ENCODE measurements around the gene TSPAN18. TPM values are rescaled to one million over a fixed set of nuclear protein-coding genes. Genes with fewer than 3 reads are reported as not detected.

Gene TSPAN18
- total RNA-seq, 1 donor from 2014 or later = 94.6 TPM

DNA sequence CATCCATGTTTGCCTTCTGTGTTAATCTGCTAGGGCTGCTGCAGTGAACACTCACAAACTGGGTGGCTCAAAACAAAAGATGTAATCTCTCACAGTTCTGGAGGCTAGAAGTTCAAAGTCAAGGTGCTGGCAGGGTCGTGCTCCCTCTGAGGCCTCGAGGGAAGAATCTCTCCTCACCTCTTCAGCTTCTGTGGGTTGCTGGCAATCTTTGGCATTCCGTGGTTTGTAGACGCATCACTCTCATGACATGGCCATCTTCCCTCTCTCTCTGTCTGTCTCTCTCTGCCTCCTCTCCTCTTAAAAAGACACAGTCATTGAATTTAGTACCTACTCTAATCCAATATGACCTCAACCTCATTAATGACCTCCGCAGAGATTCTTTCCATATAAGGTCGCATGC is 78.8 kb downstream of the TSPAN18 start:
- DNase-seq = no peak
- intact Hi-C loops (cut with micrococcal nuclease) = no loop called here
- no peak for ATAC-seq

DNA sequence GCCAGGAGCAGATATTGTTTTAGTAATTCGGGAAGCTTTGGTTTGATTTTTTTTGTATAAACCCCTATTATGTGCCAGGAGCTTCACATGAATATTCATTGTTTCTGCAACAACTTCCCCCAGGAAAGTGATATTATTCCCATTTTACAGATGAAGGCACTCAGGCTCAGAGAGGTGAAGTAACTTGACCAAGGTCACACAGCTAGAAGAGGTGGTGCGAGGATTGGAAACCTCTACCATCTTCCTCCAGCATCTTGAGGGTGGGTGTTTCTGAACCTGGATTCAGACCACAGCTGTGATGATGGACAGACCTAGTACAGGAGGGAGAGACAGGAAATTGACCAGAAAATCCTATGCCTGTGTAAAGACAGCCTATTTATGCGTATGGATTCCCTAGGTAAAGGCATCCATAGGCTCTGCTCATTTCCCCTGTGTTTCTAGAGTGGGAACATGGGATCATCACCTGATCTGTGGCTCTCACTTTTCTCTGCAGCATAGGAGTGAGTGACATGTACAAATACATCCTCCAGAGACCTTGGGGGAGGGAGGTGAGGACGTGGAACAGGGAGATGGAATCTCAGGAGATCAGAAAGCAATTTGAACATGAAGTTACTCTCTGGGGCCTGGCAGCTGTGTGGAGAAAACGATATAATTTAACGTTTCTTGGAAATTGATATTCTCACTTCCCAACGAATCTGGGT is 81.4 kb downstream of the TSPAN18 start:
- no peak for DNase-seq
- ATAC-seq = no peak
- intact Hi-C loops (cut with micrococcal nuclease) = no loop called here

DNA sequence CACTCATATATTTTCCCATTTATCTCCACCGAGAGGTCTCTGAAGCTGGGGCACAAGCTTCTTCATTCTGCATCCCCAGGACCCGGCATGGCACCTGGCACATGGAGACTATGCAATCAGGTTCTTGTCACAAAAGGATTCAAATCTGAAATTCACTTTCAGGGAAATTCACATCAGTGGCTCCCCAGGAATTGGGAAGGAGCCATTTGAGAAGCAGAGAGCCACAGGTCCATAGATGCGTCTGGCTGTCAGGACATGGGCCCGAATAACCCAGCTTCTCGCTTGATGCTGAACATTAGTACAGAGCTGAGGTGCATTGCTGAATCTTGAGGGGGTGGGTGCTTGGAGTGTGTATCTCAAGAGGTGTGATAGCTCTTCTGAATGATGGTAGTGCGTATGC is 82.5 kb downstream of the TSPAN18 start:
- no peak for DNase-seq
- intact Hi-C loops (cut with micrococcal nuclease) = no loop called here
- ATAC-seq = no peak

DNA sequence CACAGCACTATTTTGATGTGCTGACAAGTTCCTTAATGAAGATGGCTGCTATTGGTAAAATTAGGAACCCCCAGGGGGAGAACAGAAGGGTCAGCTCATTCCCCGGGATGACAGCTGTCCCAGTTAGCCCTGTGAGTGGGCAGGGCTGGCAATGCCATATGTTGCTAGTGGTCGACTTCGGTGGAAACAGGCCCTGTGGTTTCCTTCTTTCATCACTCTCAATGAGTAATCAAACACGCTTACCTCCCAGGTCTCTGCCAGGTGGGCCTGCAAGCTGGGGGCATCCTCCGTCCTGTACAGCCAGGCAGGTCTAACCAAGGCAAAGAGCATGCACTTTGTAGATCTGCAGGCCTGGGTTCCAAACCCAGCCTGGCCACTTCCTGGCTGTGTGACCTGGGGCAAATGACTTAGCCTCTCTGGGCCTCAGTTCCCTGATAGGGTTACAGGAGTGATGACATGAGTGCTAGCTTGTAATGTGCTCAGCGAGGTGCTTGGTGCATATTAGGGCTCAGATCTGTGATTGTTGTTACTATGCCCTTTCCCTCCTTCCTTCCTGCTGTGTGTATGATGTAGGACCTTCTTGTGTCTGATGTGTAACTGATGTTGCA is 85.2 kb downstream of the TSPAN18 start:
- ATAC-seq = no peak
- intact Hi-C loops (cut with micrococcal nuclease) = no loop called here
- no peak for DNase-seq

DNA sequence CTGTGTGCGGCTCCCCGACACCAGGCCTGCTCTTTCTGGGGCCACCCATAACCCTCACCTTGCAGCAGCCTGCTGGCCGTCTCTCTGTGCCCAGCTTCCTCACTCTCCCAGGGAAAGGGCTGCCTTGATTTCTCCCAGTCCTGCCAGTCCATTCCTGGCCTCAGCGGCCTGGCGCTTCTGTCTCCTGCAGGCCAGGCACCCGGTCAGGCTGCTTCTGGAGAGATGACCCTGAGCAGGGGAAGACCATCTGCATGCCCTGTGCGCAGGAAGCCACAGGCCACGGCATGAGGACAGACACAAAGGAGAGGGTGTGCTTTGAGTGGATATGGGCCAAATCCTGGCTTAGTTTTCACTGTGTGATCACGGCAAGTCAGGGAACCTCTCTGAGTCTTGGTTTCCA is 86.2 kb downstream of the TSPAN18 start:
- ATAC-seq = peak; percentile 45
- DNase-seq = no peak
- intact Hi-C loops (cut with micrococcal nuclease) = no loop called here

DNA sequence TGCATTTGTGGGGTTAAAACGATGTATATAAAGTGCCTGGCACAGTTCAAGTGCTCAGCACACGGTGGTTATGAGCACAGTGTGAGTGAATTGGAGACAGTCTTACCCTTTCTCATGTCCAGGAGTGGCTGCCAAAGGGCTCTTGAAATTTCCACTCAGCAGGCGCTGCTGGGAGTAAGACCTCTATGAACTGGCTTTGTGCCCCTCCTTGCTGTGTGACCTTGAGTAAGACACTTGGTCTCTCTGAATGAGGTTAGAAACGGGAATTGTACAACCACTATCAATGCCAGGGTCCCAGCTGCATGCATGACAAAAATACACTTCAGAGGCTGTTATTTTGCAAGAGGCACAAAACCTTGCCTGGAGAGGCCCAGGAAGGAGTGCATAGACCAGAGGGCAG is 86.6 kb downstream of the TSPAN18 start:
- ATAC-seq = peak; percentile 88
- intact Hi-C loops (cut with micrococcal nuclease) = no loop called here
- DNase-seq = peak; percentile 61

DNA sequence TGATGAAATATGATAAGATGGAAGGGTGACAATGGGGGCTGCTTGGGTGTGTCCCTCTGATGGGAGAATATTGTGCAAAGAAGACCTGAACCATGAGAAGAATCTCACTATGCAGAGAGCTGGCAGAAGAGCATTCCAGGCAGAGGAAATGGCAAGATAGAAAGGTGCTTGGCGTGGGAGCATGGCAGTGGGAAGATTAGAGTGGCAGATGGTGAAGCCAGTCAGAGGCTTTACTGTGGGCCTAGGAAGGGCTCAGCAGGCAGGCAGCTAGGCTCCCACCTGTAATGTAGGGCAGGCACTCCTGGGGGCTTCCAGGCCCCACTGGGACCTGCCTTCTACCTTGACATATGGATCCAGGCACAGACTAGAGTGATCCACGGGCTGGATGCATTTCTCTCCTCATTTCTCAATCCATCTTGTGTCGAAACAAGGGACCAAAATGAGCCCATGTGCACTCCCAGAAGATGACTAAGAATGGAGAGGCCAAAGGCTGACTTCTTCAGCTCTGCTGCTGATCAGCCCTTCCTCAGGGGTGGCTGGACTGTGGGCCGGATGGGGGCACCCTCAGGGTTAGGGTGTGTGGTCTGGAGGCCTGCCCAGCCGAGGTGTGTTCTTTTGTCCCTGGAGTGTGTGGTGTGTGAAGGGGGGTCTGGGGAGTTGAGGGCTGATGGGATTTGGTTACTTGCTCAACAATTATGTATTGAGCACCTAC is 88.3 kb downstream of the TSPAN18 start:
- intact Hi-C loops (cut with micrococcal nuclease) = no loop called here
- DNase-seq (no peak), ATAC-seq (peak; percentile 17)

DNA sequence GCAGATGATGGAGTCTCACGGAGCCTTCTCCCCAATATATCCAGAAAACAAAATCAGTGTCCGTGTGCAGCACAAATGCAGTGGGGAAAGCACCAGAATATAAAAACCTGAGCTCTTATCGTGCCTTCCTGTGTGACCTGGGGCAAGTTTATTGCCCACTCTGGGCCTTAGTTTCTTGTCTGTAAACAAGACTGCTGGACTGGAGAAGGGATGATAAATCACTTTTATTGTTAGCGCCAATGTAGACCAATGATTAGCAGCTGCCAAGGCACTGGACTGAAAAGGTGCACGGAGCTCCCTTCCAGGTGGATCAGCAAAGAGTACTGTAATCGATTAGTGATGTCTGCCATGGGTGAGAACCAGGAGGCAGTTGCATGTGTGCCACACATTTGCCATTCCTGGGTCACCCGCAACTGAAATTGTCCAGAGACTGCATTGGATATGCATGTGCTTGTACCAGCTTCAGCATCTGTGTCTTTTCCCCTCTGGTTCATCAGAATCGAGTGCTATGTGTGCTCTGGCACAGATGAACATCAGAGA is 89.2 kb downstream of the TSPAN18 start:
- intact Hi-C loops (cut with micrococcal nuclease) = no loop called here
- DNase-seq (no peak), ATAC-seq (no peak)

DNA sequence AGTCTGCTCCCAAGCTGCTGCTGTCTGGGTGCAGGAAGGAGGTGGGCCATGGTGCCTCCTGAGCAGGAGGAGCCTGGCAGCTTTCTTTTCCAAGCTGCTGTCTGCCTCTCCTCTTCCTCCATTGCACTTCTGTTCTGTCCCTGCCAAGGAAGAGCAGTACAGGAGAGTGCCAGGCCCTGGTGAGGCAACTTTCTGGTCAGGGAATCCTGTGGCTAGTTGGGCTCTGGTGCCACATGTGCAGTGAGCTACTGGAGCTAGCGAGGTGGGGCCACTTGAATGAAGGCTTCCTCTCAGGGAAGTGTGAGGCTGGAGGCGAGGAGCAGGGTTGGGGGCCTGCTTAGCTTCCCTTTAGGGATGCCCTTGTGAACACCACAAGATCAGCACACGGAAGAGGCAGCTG is 90.0 kb downstream of the TSPAN18 start:
- intact Hi-C loops (cut with micrococcal nuclease) = no loop called here
- no peak for DNase-seq
- ATAC-seq = no peak

DNA sequence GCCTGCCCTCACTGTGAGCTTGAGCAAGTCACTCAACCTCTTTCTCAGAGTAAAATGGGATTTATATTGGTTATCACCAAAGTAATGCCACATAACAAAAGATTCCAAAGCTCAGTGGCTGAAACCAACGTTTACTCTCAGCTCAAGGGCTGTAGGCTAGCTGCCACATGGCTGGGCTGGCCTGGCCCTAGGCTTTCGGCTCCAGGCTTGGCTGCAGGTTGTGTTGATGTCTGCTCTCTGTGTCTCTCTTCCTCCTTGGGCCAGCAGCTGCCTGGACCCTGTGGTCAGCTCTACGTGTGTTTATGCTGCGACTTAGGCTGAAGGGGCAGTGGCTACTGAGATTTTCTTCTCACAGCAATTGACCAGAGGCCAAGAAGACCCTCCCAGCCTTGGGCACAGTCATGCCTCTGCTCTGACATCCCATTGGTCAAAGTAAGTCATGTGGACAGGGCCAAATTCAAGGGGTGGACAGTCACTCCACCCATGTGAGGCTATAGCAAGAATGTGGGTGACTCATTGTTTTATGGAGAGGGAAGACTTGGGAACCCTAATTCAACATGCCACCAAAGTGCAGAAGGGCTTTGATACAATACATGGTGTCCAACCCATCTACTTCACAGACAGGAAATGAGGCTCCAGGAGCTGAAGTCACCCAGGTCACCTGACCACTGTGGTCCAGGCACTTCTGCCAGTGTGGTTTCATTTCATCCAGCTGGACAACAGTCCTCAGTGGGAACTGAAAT is 90.6 kb downstream of the TSPAN18 start:
- ATAC-seq (no peak), DNase-seq (no peak)
- intact Hi-C loops (cut with micrococcal nuclease) = no loop called here

DNA sequence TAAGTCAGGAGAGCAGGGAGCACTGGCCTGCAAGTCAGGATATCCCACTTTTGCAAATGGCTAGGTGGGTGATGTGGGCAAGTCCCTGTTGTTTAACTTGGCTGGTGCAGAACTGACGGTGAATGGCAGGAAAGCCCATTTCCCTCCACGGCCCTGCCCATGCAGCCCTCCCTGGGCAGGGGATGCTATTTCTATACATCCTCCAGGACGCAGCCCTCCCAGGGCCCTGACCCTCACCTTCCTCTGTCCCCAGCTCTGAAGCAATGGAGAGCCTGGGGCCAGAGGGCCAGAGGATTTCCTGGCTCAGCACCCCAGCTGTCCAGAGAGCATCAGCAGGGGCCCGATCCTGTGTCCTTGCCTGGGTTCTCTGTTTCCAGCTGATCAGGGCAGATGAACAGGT is 91.3 kb downstream of the TSPAN18 start:
- DNase-seq = peak; percentile 44
- peak; percentile 4 for ATAC-seq
- intact Hi-C loops (cut with micrococcal nuclease) = no loop called here

DNA sequence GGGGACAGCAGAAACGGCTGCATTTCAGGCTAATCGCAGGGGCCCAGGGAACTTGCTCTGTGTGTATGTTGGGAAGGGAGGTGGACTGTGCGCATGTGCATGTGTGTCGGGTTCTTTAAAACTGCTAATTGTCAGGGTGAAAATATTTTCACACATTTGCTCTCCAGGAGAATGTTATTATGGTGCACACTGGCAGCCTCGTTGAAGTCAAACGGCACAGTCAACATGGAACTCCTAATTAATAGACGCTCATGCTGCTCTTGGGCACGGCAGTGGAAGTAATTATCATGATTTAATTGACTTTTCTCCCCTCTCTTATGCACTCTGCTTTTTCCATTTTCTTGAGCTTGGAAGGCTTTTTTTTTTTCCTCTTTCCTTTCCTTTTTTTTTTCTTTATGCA is 92.6 kb downstream of the TSPAN18 start:
- intact Hi-C loops (cut with micrococcal nuclease) = no loop called here
- ATAC-seq = no peak
- no peak for DNase-seq

DNA sequence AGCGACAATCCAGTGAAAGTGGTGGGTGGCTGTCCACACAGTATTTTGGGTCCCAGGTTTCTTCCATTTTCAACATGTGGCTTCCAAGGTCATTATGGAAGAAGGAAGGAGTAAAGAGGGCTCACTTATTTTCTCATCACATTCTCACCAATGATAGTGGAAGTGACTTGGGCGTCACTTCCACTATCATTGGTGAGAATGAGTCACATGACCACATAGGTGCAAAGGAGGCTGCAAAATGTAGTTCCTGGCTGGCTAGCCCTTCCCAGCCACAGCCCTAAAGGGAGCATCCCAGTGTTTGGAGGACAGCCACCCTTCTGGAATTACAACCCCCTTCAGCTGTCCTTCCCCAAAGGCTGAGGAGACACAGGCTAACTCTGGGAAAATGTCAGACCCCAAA is 95.6 kb downstream of the TSPAN18 start:
- DNase-seq = no peak
- intact Hi-C loops (cut with micrococcal nuclease) = no loop called here
- ATAC-seq = no peak

DNA sequence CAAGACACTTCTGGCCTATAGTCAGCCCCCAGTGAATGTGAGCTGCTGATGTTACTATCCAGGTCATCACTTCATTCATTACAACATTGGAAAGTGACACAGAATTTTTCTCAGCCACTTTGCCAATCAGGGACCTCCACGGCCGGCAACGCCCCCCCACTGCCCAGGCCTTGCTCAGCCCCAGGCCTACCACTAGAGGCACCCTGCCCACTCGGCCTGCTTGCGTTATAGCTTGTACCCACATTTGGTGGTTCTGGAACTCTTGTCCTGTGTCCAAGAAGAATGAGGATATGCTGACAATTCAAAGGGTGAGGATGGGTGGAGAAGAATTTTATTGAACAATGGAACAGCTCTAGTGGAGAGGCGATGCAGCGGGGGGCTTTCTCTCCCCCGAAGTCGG is 96.2 kb downstream of the TSPAN18 start:
- intact Hi-C loops (cut with micrococcal nuclease) = no loop called here
- DNase-seq (no peak), ATAC-seq (no peak)

DNA sequence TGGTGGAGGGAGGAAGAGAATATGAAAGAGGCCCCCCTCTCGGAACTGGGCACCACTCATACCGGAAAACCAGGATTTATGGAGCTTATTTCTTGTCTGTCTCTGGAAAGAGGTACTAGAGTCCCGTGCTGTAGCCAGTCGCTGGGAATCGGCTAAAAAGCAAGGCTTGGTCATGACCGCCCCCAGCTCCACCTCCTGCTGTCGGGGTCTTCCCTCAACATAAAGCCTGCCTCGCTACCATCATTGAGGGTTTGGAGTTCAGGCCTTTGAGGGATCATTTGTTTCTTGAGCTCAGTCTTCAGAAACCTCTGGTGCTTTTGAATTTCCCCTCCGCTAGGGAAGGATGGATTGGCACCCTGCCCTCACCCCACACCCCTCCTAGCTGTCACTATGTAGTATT is 97.1 kb downstream of the TSPAN18 start:
- ATAC-seq (no peak), DNase-seq (no peak)
- intact Hi-C loops (cut with micrococcal nuclease) = no loop called here

DNA sequence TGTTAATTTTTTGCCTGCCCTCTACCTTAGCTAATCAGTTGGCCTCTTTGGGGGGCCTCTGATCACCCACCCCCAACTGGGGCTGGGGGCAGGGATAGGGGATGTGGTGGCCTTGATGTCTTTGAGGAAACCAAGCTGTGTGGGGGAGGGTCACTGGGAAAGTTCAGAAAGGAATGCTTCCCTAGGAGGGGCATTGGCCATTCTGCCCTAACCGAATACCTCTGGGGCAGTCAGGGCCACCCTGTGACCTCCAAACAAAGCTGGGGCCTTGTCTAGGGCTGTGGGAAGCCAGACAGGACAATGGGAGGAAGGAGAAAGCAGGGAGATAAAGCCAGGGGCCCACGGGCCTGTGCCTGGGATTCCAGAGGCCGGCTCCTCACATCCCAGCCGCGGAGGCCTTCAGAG is 97.5 kb downstream of the TSPAN18 start:
- intact Hi-C loops (cut with micrococcal nuclease) = no loop called here
- no peak for DNase-seq
- ATAC-seq = peak; percentile 31

DNA sequence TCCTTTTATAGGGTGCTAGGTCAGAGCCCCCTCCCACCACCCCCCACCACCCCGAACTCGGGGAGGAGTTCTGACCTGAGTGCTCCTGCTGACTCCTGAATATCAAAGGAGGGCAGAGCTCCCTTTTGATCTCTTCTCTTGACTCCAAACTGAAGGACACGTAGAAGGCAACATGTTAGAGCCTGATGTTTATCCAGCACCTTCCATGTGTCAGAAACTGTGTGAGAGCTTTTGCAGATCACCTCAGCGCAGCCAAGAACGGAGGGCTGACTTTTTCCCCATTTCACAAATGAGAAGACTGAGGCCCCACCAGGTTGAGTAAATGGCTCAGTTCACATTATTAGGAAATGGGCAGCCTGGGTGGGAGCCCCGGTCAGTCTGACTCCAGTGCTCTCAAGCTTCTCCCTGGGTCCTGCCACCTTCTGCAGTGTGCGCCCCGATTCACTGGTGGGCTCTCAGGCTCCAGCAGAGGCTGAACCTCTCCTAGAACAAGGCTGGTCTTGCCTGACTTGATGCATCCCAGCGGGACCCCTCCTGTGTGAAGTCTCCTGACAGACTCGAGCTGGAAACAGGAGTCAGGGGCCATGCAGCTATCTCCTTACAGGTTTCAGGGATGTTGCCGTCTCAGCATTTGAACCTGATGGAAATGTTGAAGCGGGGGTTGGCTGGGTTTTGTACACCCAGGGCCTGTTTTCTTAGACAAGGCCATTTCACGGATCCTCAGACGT is 98.5 kb downstream of the TSPAN18 start:
- ATAC-seq (peak; percentile 16), DNase-seq (no peak)
- intact Hi-C loops (cut with micrococcal nuclease) = no loop called here

DNA sequence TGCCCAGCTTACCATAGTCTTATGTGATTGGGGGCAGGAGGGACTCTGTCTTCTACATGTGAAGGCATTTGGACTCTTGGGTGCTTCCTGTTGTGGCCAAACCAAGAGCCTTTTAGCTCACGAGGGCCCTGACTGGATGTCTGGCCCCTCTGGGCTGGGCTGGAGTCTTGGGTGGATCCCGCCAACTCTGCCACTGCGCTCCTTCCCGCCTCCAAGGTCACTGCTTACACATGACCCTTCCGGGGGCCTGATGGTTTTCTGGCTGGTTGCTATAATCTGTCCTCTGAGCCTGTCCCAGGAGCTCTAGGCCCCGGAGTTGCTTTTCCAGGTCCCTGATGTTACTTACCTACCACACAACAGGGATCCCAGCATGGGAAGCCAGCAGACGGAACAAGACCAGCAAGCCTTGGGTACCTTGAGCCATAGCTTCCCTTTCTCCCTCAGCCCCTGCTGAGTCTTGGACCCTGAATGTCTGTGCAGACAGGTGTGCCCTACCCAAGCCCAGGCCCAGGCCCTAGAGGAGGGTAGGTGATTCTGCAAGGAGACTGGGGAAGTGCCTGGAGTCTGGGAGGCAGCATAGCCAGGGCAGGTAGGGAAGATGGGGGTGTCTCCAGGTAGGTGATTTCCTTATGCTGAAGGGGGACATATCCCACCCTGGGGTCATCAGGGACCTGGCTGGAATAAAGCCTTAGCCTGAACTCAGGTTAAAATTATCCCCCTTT is 100.3 kb downstream of the TSPAN18 start:
- ATAC-seq (peak; percentile 18), DNase-seq (no peak)
- intact Hi-C loops (cut with micrococcal nuclease) = no loop called here

DNA sequence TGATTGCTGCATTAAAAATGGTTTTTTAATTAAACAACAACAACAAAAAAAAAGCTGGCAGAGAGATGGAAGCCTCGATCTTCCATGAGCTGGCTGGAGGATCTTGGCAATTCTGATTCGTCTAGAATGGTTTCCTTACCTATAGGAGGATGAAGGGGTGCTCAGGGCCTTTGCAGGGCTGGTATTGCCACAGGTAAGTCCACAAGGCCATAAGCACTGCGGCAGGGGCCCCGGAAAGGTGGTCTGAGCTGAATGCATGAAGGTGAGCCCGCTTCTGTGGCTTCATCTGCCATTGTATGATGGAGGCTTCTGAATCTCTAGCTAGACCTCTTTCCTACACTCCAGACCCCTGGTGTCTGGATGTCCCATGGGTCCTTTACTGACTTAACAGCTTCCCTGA is 101.5 kb downstream of the TSPAN18 start:
- ATAC-seq (no peak), DNase-seq (no peak)
- intact Hi-C loops (cut with micrococcal nuclease) = no loop called here

Data from left ventricle myocardium superior (tissue), 1 donor.